ENCODE measurements around the gene CRYBA4.

DNA sequence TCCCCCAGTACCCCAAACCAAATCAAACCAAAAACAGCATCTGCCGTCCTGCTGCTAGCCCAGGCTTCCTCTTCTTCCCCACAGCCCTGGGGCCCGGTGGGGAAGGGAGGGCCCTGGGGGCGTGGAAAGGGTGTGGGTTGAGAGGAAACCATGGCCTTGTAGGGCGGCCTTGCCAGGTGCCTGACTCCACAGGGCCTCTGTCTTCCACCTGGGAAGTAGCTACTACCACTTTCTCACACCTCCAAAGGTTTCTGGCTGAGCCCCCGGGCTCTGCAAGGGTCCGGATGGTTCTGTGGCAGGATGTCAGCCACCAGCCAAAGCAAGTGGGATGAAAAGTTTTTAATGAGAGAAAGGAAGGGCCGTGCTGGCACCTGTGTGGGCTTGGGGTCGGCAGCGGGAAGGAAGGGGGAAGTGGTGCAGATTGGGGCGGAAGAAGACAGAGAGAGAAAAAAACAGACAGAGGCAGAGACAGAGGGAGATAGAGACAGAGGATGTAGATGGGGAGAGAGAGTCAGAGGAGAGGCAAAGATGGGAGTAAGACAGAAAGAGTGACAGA is 42.4 kb upstream of the CRYBA4 start:
- TF ChIP-seq, protein P1, sequence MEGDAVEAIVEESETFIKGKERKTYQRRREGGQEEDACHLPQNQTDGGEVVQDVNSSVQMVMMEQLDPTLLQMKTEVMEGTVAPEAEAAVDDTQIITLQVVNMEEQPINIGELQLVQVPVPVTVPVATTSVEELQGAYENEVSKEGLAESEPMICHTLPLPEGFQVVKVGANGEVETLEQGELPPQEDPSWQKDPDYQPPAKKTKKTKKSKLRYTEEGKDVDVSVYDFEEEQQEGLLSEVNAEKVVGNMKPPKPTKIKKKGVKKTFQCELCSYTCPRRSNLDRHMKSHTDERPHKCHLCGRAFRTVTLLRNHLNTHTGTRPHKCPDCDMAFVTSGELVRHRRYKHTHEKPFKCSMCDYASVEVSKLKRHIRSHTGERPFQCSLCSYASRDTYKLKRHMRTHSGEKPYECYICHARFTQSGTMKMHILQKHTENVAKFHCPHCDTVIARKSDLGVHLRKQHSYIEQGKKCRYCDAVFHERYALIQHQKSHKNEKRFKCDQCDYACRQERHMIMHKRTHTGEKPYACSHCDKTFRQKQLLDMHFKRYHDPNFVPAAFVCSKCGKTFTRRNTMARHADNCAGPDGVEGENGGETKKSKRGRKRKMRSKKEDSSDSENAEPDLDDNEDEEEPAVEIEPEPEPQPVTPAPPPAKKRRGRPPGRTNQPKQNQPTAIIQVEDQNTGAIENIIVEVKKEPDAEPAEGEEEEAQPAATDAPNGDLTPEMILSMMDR (IDR thresholded peaks at IDR 0.05): no peak
- TF ChIP-seq POLR2A (IDR thresholded peaks at IDR 0.05) (no peak), EP300 (IDR thresholded peaks at IDR 0.05) (no peak)

All from tibial nerve (tissue), 4 donors.